ENCODE results near the gene YEATS4.

DNA sequence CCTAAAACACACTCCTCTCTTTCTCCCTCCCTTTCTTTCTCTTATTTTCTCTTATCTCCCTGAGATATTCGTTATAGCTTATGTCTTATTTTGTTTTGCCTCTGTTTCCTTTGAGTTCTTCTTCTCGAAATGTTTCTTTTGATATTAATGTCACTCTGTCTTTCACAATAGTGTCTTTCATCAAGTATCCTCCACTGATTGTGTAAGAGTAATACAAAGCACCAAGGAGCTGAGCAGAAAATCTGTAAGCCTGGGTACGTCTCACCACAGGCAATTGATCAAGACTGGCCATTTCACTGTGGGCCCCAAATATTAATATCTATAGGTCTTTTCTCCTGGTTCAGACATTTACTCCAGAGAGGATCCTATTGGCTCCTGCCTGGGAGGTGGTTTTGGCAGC lies 16.2 kb upstream of the YEATS4 start:
- TF ChIP-seq, protein P1, sequence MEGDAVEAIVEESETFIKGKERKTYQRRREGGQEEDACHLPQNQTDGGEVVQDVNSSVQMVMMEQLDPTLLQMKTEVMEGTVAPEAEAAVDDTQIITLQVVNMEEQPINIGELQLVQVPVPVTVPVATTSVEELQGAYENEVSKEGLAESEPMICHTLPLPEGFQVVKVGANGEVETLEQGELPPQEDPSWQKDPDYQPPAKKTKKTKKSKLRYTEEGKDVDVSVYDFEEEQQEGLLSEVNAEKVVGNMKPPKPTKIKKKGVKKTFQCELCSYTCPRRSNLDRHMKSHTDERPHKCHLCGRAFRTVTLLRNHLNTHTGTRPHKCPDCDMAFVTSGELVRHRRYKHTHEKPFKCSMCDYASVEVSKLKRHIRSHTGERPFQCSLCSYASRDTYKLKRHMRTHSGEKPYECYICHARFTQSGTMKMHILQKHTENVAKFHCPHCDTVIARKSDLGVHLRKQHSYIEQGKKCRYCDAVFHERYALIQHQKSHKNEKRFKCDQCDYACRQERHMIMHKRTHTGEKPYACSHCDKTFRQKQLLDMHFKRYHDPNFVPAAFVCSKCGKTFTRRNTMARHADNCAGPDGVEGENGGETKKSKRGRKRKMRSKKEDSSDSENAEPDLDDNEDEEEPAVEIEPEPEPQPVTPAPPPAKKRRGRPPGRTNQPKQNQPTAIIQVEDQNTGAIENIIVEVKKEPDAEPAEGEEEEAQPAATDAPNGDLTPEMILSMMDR (IDR thresholded peaks at IDR 0.05; ENCODE audit: insufficient read depth, low read length): no peak
- TF ChIP-seq POLR2AphosphoS5 (IDR thresholded peaks at IDR 0.05; ENCODE audit: low read depth): no peak
- TF ChIP-seq, protein P2, sequence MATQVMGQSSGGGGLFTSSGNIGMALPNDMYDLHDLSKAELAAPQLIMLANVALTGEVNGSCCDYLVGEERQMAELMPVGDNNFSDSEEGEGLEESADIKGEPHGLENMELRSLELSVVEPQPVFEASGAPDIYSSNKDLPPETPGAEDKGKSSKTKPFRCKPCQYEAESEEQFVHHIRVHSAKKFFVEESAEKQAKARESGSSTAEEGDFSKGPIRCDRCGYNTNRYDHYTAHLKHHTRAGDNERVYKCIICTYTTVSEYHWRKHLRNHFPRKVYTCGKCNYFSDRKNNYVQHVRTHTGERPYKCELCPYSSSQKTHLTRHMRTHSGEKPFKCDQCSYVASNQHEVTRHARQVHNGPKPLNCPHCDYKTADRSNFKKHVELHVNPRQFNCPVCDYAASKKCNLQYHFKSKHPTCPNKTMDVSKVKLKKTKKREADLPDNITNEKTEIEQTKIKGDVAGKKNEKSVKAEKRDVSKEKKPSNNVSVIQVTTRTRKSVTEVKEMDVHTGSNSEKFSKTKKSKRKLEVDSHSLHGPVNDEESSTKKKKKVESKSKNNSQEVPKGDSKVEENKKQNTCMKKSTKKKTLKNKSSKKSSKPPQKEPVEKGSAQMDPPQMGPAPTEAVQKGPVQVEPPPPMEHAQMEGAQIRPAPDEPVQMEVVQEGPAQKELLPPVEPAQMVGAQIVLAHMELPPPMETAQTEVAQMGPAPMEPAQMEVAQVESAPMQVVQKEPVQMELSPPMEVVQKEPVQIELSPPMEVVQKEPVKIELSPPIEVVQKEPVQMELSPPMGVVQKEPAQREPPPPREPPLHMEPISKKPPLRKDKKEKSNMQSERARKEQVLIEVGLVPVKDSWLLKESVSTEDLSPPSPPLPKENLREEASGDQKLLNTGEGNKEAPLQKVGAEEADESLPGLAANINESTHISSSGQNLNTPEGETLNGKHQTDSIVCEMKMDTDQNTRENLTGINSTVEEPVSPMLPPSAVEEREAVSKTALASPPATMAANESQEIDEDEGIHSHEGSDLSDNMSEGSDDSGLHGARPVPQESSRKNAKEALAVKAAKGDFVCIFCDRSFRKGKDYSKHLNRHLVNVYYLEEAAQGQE (IDR thresholded peaks at IDR 0.05; ENCODE audit: insufficient replicate concordance, low read depth): no peak
